DMS153 treated with DMSO at 0.1 percent for 48 hours (cell line): Measurements from ENCODE around the gene NRAS.

Experiments used
- DNase-seq: peaks from one replicate; lab custom pipeline; 2025; ENCODE audit not compliant: unreplicated experiment; lab: John Stamatoyannopoulos, UW

Gene NRAS

GRCh38 chr1:114728553-114728952 lies 12.0 kb upstream of the NRAS start:
- DNase-seq = no peak

GRCh38 chr1:114725230-114725629 lies 8.7 kb upstream of the NRAS start:
- no peak for DNase-seq

- DNase-seq = no peak
Observed at GRCh38 chr1:114723915-114724314, 7.3 kb upstream of the NRAS start.

- no peak for DNase-seq
Observed at GRCh38 chr1:114723457-114723856, 6.9 kb upstream of the NRAS start.

- no peak for DNase-seq
Observed at GRCh38 chr1:114720492-114720891, 3.9 kb upstream of the NRAS start.

GRCh38 chr1:114719424-114719787 lies 2.8 kb upstream of the NRAS start:
- DNase-seq = no peak

GRCh38 chr1:114718661-114719423 lies 2.3 kb upstream of the NRAS start:
- DNase-seq = no peak

GRCh38 chr1:114715952-114716303 lies 643 bp downstream of the NRAS start:
- no peak for DNase-seq

GRCh38 chr1:114712977-114713376 lies 3.6 kb downstream of the NRAS start:
- DNase-seq = no peak

GRCh38 chr1:114710360-114710759 lies 6.2 kb downstream of the NRAS start:
- DNase-seq = no peak

- DNase-seq = no peak
Observed at GRCh38 chr1:114707604-114708003, 9.0 kb downstream of the NRAS start.

GRCh38 chr1:114703242-114703641 lies 13.3 kb downstream of the NRAS start:
- no peak for DNase-seq

- DNase-seq = no peak
Observed at GRCh38 chr1:114702737-114703136, 13.8 kb downstream of the NRAS start.

GRCh38 chr1:114701931-114702330 lies 14.6 kb downstream of the NRAS start:
- DNase-seq = no peak

- DNase-seq = no peak
Observed at GRCh38 chr1:114700036-114700600, 16.5 kb downstream of the NRAS start.

GRCh38 chr1:114696810-114697209 lies 19.8 kb downstream of the NRAS start:
- DNase-seq = no peak

- no peak for DNase-seq
Observed at GRCh38 chr1:114695430-114696058, 21.0 kb downstream of the NRAS start, which contains the start of gene AMPD1. Gene AMPD1 (minus strand): TSS chr1:114695546. CDS start chr1:114695471, 75 bp downstream.

GRCh38 chr1:114694540-114695310 lies 21.8 kb downstream of the NRAS start:
- DNase-seq = no peak

GRCh38 chr1:114692947-114693346 lies 23.6 kb downstream of the NRAS start:
- DNase-seq = no peak

GRCh38 chr1:114691061-114691460 lies 25.5 kb downstream of the NRAS start:
- no peak for DNase-seq

GRCh38 chr1:114690148-114690547 lies 26.4 kb downstream of the NRAS start:
- no peak for DNase-seq

GRCh38 chr1:114688526-114688925 lies 28.0 kb downstream of the NRAS start:
- no peak for DNase-seq
